Natural killer cell (primary cell): Measurements from ENCODE around the gene WRAP53. TPM values are rescaled to one million over a fixed set of nuclear protein-coding genes. Genes with fewer than 3 reads are reported as not detected.

Experiments used
- ATAC-seq, 3 donors: fragments of 150-1000 bp in 2 of 3; fragments of 200-7000 bp in 1 of 3; cut with Tn5 transposase; 1 replicate in 1 of 3; 2 replicates in 2 of 3; pipeline ENCODE4 v1.10.0; 2021; ENCODE audit warnings: mild to moderate bottlenecking in 2 of 3, moderate library complexity in 2 of 3
- DNase-seq, 2 donors: peaks; one replicate each; pipeline versions ENCODE4 v3.0.0 to v3.0.0-alpha.2; 2013 to 2021; ENCODE audit warnings: mixed read lengths in 1 of 2
- H3K27ac ChIP-seq: one replicate; pipeline ENCODE4 v1.5.1; 2013; ENCODE audit warnings: mild to moderate bottlenecking, low read length
- H3K27me3 ChIP-seq: one replicate; pipeline ENCODE4 v1.6.1; 2013; ENCODE audit warnings: low read length; ENCODE audit not compliant: control insufficient read depth, insufficient read depth
- H3K36me3 ChIP-seq: one replicate; pipeline ENCODE4 v1.6.1; 2013; ENCODE audit warnings: low read length; ENCODE audit not compliant: control insufficient read depth, insufficient read depth
- H3K4me1 ChIP-seq: one replicate; pipeline ENCODE4 v1.6.1; 2013; ENCODE audit warnings: low read length; ENCODE audit not compliant: control insufficient read depth, insufficient read depth
- H3K4me3 ChIP-seq: one replicate; pipeline ENCODE4 v1.5.1; 2013; ENCODE audit warnings: low read length
- H3K9me3 ChIP-seq: one replicate; pipeline ENCODE4 v1.6.1; 2013; ENCODE audit warnings: low read length; ENCODE audit not compliant: control insufficient read depth, insufficient read depth
- H3K27ac Mint-ChIP-seq, 2 donors: one replicate each; pipeline ENCODE4 v1.8.0; 2022; ENCODE audit warnings: mild to moderate bottlenecking in 2 of 2, mixed read lengths in 2 of 2, moderate library complexity in 1 of 2
- H3K27me3 Mint-ChIP-seq, 2 donors: one replicate each; pipeline ENCODE4 v1.8.0; 2022; ENCODE audit warnings: low read depth in 2 of 2, mixed read lengths in 2 of 2
- H3K36me3 Mint-ChIP-seq: one replicate; pipeline ENCODE4 v1.8.0; 2022; ENCODE audit warnings: mixed read lengths
- H3K4me1 Mint-ChIP-seq, 2 donors: one replicate each; pipeline ENCODE4 v1.8.0; 2022; ENCODE audit warnings: mixed read lengths in 2 of 2
- H3K4me3 Mint-ChIP-seq: one replicate; pipeline ENCODE4 v1.8.0; 2022; ENCODE audit warnings: mild to moderate bottlenecking, moderate library complexity, mixed read lengths
- H3K9me3 Mint-ChIP-seq, 2 donors: one replicate each; pipeline ENCODE4 v1.8.0; 2022; ENCODE audit warnings: mixed read lengths in 2 of 2
- CTCF ChIP-seq: fragments of 200-600 bp; IDR thresholded peaks from one replicate; pipeline ENCODE4 v1.8.0; 2022; ENCODE audit warnings: antibody characterized with exemption
- WGBS: methylation state at CpG from one replicate; pipeline ENCODE4 v1.1.7; 2013; ENCODE audit warnings: missing lambda C conversion rate; ENCODE audit not compliant: insufficient coverage; 5-methylcytosine and 5-hydroxymethylcytosine counted together
- intact Hi-C: fragments of 100-400 bp; cut with micrococcal nuclease; formaldehyde crosslinking; loops from one replicate; pipeline ENCODE4 v1.14.2; 2022
- total RNA-seq, 4 donors: library from RNA; stranded (reverse); fragments of 120-200 nt in 1 of 4; gene quantifications; one replicate each; pipeline versions ENCODE4 v1.2.3 to v1.2.4, GENCODE V29; 2013 to 2022

WRAP53 gene
- total RNA-seq, 3 donors from 2014 or later (not counting 1 experiment from before 2014, with no cell fraction given): 9.9 to 12.8 (median 12.0) TPM

- 91% methylated on average over 15 of the region's 16 CpGs for WGBS
- Mint-ChIP-seq H3K27ac (no peak overlapping the region), H3K4me3 (no peak overlapping the region), H3K27me3 (peaks cover 25% of the 10 kb centered on the region in 2 donors), H3K9me3 (no peaks in the 10 kb centered on the region), H3K36me3 (no peaks in the 10 kb centered on the region), H3K4me1 (peaks cover 13 to 14% of the 10 kb centered on the region in 2 donors)
- H3K4me1 ChIP-seq: peaks cover 17% of the 10 kb centered on the region
- intact Hi-C loops: no loop called here
- DNase-seq (no peak), ATAC-seq (no peak)
- H3K36me3 ChIP-seq: no peaks in the 10 kb centered on the region
- no peak for TF ChIP-seq CTCF
- peaks cover 18% of the 10 kb centered on the region for H3K27me3 ChIP-seq
- H3K9me3 ChIP-seq: no peaks in the 10 kb centered on the region
- no peak overlapping the region for H3K4me3 ChIP-seq
- no peak overlapping the region for H3K27ac ChIP-seq
Observed at GRCh38 chr17:7654832-7655540, 33.3 kb upstream of the WRAP53 start.

GRCh38 chr17:7655541-7655840, 32.8 kb upstream of the WRAP53 start:
- Histone ChIP-seq H3K27me3 (peaks cover 13% of the 10 kb centered on the region), H3K4me1 (peaks cover 12% of the 10 kb centered on the region), H3K27ac (no peak overlapping the region), H3K9me3 (no peaks in the 10 kb centered on the region), H3K4me3 (no peak overlapping the region), H3K36me3 (no peaks in the 10 kb centered on the region)
- 89% methylated on average over 17 of the region's 17 CpGs for WGBS
- H3K9me3 Mint-ChIP-seq: no peaks in the 10 kb centered on the region
- TF ChIP-seq CTCF: no peak
- no peak for DNase-seq
- intact Hi-C loops: no loop called here
- no peaks in the 10 kb centered on the region for H3K36me3 Mint-ChIP-seq
- H3K27ac Mint-ChIP-seq: no peak overlapping the region
- H3K27me3 Mint-ChIP-seq: peaks cover 19 to 20% of the 10 kb centered on the region in 2 donors
- no peak for ATAC-seq
- no peak overlapping the region for H3K4me3 Mint-ChIP-seq
- peaks cover 8 to 9% of the 10 kb centered on the region in 2 donors for H3K4me1 Mint-ChIP-seq

GRCh38 chr17:7656958-7657609, 31.2 kb upstream of the WRAP53 start:
- Mint-ChIP-seq H3K4me1 (no peaks in the 10 kb centered on the region), H3K4me3 (no peak overlapping the region), H3K9me3 (no peaks in the 10 kb centered on the region), H3K27ac (no peak overlapping the region), H3K27me3 (peaks cover 11 to 12% of the 10 kb centered on the region in 2 donors), H3K36me3 (no peaks in the 10 kb centered on the region)
- H3K4me3 ChIP-seq: no peak overlapping the region
- intact Hi-C loops: no loop called here
- peaks cover 6% of the 10 kb centered on the region for H3K27me3 ChIP-seq
- no peaks in the 10 kb centered on the region for H3K9me3 ChIP-seq
- H3K4me1 ChIP-seq: no peaks in the 10 kb centered on the region
- WGBS: 84% methylated on average over 10 of the region's 10 CpGs
- no peaks in the 10 kb centered on the region for H3K36me3 ChIP-seq
- ATAC-seq: no peak
- TF ChIP-seq CTCF: no peak
- H3K27ac ChIP-seq: no peak overlapping the region
- DNase-seq: no peak
